ENCODE results near the gene IL4. TPM values are rescaled to one million over a fixed set of nuclear protein-coding genes. Genes with fewer than 3 reads are reported as not detected.

The IL4 gene
- total and polyA plus RNA-seq, 9 of the 15 experiments (the other 6 are each of a cell fraction or from before 2014, with no cell fraction given) = 0.22 to 0.62 TPM; not detected in 7

DNA sequence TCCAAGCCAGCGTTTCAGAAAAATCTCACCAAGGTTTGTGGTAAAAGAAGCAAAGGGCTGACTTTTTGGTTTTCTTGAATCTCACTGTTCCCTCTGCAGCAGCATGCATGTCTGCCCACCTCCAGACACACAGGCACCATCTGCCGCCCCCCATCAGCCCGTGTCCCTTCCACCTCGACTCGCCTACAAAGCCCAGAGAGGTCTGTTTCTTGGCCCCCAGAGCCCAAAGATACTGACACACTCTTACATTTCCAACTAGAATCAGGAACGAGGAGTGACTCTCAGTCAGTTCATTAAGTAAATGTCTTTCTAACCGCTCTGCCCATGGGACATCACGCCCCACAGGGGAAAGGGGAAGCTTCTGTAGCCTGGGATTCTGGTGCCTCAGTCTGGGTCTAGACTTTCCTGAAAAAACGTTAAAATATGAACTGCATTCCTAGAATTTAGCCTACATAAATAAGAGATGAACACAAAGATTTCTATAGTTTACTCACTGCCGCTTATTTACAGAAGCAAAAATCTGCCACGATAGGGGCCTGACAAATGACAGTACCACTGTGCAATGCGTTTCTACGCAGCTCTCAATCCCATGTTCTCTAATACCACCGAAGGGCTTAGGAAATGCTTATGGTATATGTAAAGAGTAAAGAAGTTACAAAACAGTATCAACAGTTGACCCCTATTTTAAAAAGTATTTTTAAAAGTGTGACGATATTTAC is 4.1 kb downstream of the IL4 start (continued):
- TF ChIP-seq, protein P1, sequence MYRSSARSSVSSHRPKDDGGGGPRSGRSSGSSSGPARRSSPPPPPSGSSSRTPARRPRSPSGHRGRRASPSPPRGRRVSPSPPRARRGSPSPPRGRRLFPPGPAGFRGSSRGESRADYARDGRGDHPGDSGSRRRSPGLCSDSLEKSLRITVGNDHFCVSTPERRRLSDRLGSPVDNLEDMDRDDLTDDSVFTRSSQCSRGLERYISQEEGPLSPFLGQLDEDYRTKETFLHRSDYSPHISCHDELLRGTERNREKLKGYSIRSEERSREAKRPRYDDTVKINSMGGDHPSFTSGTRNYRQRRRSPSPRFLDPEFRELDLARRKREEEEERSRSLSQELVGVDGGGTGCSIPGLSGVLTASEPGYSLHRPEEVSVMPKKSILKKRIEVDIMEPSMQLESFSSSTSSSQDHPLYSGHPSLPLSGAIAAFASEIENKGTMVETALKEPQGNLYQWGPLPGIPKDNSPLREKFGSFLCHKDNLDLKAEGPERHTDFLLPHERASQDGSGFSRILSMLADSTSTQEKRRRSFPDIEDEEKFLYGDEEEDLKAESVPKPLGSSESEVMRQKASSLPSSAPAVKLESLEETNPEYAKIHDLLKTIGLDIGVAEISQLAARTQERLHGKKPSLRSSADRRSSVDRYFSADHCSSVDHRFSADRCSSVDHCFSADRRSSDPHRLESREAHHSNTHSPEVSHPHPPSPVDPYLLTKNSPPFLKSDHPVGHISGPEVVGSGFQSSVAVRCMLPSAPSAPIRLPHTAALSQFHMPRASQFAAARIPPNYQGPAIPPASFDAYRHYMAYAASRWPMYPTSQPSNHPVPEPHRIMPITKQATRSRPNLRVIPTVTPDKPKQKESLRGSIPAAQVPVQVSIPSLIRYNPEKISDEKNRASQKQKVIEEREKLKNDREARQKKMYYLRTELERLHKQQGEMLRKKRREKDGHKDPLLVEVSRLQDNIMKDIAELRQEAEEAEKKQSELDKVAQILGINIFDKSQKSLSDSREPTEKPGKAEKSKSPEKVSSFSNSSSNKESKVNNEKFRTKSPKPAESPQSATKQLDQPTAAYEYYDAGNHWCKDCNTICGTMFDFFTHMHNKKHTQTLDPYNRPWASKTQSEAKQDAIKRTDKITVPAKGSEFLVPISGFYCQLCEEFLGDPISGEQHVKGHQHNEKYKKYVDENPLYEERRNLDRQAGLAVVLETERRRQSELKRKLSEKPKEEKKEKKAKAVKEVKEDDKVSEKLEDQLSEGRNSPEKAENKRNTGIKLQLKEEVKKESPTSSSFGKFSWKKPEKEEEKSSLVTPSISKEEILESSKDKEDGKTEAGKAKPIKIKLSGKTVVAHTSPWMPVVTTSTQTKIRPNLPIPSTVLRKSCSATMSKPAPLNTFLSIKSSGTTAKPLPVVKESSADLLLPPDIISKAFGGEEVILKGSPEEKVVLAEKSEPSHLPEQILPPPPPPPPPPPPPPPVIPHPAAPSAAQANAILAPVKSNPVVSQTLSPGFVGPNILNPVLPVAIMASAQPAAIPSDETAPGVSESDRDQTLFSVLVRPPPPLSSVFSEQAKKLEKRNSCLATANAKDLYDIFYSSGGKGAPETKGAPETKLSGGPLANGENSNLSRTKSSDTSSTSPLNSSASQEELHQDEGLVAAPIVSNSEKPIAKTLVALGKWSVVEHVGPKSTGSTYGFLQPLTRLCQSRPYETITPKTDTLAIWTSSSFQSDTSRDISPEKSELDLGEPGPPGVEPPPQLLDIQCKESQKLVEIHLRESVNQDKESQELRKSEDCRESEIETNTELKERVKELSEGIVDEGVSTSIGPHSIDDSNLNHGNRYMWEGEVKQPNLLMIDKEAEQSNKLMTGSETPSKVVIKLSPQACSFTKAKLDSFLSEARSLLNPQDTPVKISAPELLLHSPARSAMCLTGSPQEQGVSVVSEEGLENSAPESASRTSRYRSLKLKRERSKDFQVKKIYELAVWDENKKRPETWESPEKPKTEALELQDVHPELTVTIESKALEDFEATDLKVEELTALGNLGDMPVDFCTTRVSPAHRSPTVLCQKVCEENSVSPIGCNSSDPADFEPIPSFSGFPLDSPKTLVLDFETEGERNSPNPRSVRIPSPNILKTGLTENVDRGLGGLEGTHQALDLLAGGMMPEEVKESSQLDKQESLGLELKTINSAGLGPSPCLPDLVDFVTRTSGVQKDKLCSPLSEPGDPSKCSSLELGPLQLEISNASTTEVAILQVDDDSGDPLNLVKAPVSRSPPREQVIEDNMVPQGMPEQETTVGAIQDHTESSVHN (IDR thresholded peaks at IDR 0.05; ENCODE audit: borderline replicate concordance in 1 of 2, low read depth in 1 of 2) = no peak
- TF ChIP-seq ZNF695 (CRISPR knock-in tag; IDR thresholded peaks at IDR 0.05) (no peak), SREBF1 (IDR thresholded peaks at IDR 0.05; ENCODE audit: borderline replicate concordance, low read depth, low read length) (no peak), PTBP1 (IDR thresholded peaks at IDR 0.05; ENCODE audit: low read depth, low read length) (no peak), E2F3 (CRISPR knock-in tag; IDR thresholded peaks at IDR 0.05) (no peak), HDAC2 (IDR thresholded peaks at IDR 0.05) (no peak), PCBP1 (IDR thresholded peaks at IDR 0.05; ENCODE audit: low read depth, low read length, poor library complexity, severe bottlenecking) (no peak), FOXP4 (CRISPR knock-in tag; IDR thresholded peaks at IDR 0.05; ENCODE audit: borderline replicate concordance) (no peak)

Measured in K562 (cell line).